ENCODE measurements around the gene NCLN. TPM values are rescaled to one million over a fixed set of nuclear protein-coding genes. Genes with fewer than 3 reads are reported as not detected.

Gene NCLN
- total RNA-seq, 1 experiment from 2014 or later = 74.7 TPM

DNA sequence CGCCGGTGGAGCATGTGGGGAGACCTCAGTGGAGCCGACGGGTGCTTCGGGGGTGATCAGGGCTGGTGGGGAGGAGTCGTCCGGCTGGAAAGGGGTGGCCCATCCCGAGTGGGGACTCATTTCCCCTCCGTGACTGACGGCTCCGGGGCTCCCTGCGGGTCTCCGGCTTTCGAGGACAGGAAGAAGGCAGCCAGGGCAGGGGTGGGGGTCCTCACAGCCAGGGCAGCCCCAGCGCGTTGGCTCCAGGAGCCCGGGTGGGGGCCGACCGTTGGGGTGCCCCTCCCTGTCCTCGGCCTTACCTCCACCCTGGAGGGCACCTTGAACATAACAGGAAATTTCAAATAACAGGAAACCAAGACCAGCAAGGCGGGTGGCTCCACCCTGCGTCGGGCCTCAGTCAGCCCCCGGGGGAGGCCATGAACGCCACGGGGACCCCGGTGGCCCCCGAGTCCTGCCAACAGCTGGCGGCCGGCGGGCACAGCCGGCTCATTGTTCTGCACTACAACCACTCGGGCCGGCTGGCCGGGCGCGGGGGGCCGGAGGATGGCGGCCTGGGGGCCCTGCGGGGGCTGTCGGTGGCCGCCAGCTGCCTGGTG lies 7.3 kb upstream of the NCLN start, which contains the start of gene S1PR4:
Gene S1PR4 (plus strand): TSS at position 393 of the 596 bp plus-strand sequence. CDS start 24 bp downstream, at position 417.
- Histone ChIP-seq H3K27ac (ENCODE audit: low read length) (peak within 1 kb of the TSS; percentile 98; the same call in 1 of the 2 replicates), H3K4me2 (ENCODE audit: low read length) (no peak within 1 kb of the TSS), H3K4me3 (ENCODE audit: low read length) (no peak within 1 kb of the TSS), H3F3A (ENCODE audit: low read length, unreplicated experiment) (no peaks in the 10 kb centered on the region), H3K9me2 (replicated peaks; ENCODE audit: low read length) (no peaks in the 10 kb centered on the region), H3K9ac (ENCODE audit: low read length) (peak within 1 kb of the TSS; percentile 87; the same call in 1 of the 2 replicates), H4K20me1 (ENCODE audit: low read length) (no peaks in the 10 kb centered on the region), H3K27me3 (ENCODE audit: low read length) (no peaks in the 10 kb centered on the region), H2AFZ (ENCODE audit: low read length) (no peak within 1 kb of the TSS), H3K9me3 (ENCODE audit: low read length) (no peaks in the 10 kb centered on the region), H3K79me2 (ENCODE audit: low read length) (no peaks in the 10 kb centered on the region), H3K36me3 (ENCODE audit: low read depth, low read length) (no peaks in the 10 kb centered on the region), H3K4me1 (ENCODE audit: insufficient read depth, low read length) (peaks cover 20% of the 10 kb centered on the region)
- ChIA-PET CTCF (no interaction called here), POLR2A (ENCODE audit: unreplicated experiment) (no interaction called here)
- intact Hi-C loops (cut with micrococcal nuclease) = no loop called here
- DNase-seq = no peak
- ATAC-seq = no peak
- TF ChIP-seq CTCF (conservative IDR thresholded peaks at IDR 0.05; ENCODE audit: low read depth, low read length) (no peak), EZH2phosphoT487 (IDR thresholded peaks at IDR 0.05; ENCODE audit: borderline replicate concordance, low read length) (no peak), EZH2 (IDR thresholded peaks at IDR 0.05; ENCODE audit: low read length, unreplicated experiment) (no peak)
- BruUV-seq (replicated peaks) = no TSS peak

- BruUV-seq (replicated peaks) = no TSS peak
- no peak overlapping the region for H3K4me3 ChIP-seq (ENCODE audit: low read length)
- POLR2A ChIA-PET (ENCODE audit: unreplicated experiment) = no interaction called here
- DNase-seq (no peak), ATAC-seq (no peak)
- no peaks in the 10 kb centered on the region for H3K36me3 ChIP-seq (ENCODE audit: low read depth, low read length)
- H2AFZ ChIP-seq (ENCODE audit: low read length) = no peak overlapping the region
- peaks cover 20% of the 10 kb centered on the region for H3K4me1 ChIP-seq (ENCODE audit: insufficient read depth, low read length)
- H3K79me2 ChIP-seq (ENCODE audit: low read length) = no peaks in the 10 kb centered on the region
- no peak overlapping the region for H3K27ac ChIP-seq (ENCODE audit: low read length)
- intact Hi-C loops (cut with micrococcal nuclease) = no loop called here
- H3K4me2 ChIP-seq (ENCODE audit: low read length) = no peak overlapping the region
- no peaks in the 10 kb centered on the region for H4K20me1 ChIP-seq (ENCODE audit: low read length)
- TF ChIP-seq CTCF (conservative IDR thresholded peaks at IDR 0.05; ENCODE audit: low read depth, low read length) = no peak
- no peak for TF ChIP-seq EZH2phosphoT487 (IDR thresholded peaks at IDR 0.05; ENCODE audit: borderline replicate concordance, low read length)
- no peak for TF ChIP-seq EZH2 (IDR thresholded peaks at IDR 0.05; ENCODE audit: low read length, unreplicated experiment)
- H3K27me3 ChIP-seq (ENCODE audit: low read length) = no peaks in the 10 kb centered on the region
- no peak overlapping the region for H3K9ac ChIP-seq (ENCODE audit: low read length)
- H3K9me3 ChIP-seq (ENCODE audit: low read length) = no peaks in the 10 kb centered on the region
- H3F3A ChIP-seq (ENCODE audit: low read length, unreplicated experiment) = no peaks in the 10 kb centered on the region
- CTCF ChIA-PET = no interaction called here
- no peaks in the 10 kb centered on the region for H3K9me2 ChIP-seq (replicated peaks; ENCODE audit: low read length)
Observed at GRCh38 chr19:3178973-3179738, 6.6 kb upstream of the NCLN start.

Data from PC-3 (cell line).